NCI-H524 treated with DMSO at 0.1 percent for 48 hours (cell line): ENCODE measurements around the gene TEX13C.
"Not testable (repeated sequence)": the region's sequence is repeated elsewhere in the genome, so short reads cannot be mapped to it uniquely, and the experiment has no call there.

Source experiments
- DNase-seq: peaks from one replicate; lab custom pipeline; 2025; lab: John Stamatoyannopoulos, UW

Gene TEX13C

GRCh38 chrX:125319646-125320521, at the start of gene TEX13C:
Gene TEX13C, plus strand, starts transcription at chrX:125319871. Its CDS starts 249 bp downstream, at chrX:125320120.
- DNase-seq: no peak

DNA sequence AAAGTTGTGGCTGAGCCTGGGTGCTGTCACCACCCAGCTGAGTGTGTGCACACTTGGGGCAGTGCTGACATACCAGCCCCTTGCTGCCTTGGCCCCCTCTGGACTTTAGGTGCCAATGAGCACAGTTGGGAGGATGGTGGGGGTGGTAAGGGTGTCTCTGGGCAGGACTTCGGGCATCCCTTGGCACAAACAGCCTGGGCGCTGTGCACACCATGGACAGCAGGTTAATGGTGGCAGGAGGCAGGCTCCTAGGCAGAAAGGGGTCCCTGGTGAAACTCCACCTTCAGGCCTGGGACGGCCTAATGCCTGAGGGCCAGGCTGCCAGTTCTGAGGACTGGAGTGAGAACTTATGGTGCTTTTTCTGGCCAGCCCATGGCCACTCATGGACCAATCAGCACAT, 32.4 kb upstream of the TEX13C start:
- DNase-seq: no peak

- no peak for DNase-seq
Observed at GRCh38 chrX:125288343-125288742, 31.3 kb upstream of the TEX13C start.

- no peak for DNase-seq
Observed at GRCh38 chrX:125289209-125289608, 30.5 kb upstream of the TEX13C start.

- no peak for DNase-seq
Observed at GRCh38 chrX:125289920-125290319, 29.8 kb upstream of the TEX13C start.

DNA sequence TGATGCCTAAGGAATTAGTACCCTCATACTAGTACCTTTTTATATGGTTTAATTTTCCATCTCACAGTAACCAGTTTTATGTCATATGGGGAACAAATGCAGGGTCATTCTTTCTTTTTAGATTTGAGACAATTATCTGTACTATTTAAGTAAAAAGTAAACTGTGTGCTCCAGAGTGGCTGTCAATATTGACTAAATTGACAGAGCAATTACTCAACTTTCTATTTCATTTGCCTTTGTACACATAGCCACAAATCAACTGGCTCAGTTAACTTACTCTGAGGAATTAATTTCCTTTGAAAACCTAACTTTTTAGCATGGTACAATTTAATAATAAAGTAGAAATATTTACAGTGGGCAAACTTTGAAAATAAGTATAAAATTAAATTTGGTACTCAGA, 28.5 kb upstream of the TEX13C start:
- DNase-seq: no peak

- no peak for DNase-seq
Observed at GRCh38 chrX:125293850-125294780, 25.6 kb upstream of the TEX13C start.

DNA sequence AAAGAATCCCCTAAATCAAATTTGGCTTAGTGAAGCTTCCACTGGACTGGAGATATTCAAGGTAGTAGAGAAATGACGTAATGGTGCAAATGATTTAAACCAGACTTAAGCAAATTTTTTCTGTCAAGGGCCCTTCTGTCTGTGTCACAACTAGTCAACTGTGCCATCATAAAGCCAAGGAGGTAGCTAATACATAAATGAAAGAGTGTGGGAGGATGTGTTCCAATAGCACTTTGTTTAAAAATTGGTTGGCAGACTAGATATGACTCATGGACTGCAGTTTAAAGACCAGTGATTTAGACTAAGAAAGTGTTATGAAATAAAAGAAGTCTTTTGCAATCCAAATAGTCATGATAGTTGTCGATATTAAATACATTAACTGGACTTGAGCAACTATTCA, 24.3 kb upstream of the TEX13C start:
- DNase-seq: no peak

GRCh38 chrX:125298871-125299270, 20.8 kb upstream of the TEX13C start:
- no peak for DNase-seq

DNA sequence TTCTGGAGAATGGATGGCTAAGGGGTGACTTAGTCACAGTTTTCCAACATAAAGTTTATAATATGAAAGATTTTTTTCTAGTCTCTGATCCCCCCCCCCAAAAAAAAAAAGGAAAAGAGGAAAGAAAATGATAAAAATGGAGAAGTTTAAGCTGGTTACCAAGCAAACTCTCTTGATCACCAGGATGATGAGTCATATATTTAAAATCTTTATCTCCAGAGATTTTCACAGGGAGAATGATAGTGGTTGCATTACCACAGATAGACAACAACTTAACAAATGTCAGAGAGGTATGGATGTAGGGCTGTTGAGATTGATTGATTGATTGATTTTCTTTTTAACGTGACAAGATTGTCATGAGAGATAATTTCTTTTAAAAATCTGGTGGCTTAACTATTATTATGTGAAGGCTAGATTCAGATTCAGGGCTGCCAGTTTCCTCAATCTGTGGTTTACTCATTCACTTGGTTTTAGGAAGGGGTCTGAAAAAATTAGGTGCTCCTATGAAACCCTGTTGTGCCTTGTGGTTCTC, 13.3 kb upstream of the TEX13C start:
- DNase-seq: no peak

DNA sequence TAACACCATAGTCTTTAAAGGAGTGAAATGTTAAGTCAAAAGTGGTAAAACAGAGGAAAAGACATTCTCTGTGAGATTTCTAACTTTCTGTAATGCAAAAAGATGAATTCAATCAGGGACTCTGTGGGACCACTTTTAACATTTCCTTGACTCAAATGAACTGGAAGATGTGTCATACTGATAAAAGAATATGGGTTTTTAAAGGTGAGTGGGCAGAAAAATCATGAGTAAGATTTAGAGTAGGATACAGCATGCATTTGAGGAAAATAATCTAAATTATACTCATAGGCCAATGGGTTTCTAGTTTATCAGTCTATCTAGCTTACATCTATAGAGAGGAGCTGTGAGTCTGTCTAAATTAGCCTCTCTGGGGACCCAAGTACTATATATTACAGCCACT, 11.0 kb upstream of the TEX13C start:
- DNase-seq: no peak

- DNase-seq: not testable (repeated sequence)
Observed at GRCh38 chrX:125319166-125319565, 505 bp upstream of the TEX13C start.

GRCh38 chrX:125322431-125322830, 2.8 kb downstream of the TEX13C start:
- no peak for DNase-seq

DNA sequence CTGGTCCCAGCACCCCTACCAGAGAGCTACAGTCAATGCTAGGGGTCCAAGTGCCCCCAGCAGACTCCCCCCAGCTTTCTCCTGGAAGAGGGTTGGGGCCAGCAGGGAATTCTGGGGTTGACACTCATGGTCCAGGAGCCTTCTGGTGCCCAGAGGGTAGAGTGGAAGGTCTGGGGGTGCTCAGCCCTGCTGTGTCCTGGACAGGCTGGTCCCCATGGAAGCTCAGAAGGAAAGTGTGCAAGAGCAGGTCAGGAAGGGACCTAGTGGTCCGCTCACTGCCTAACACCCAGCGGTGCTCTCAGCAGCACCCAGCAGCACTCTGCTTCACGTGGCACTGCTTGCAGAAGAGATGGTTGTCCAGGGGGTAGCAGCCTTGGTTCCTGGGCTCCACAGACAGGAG, 6.9 kb downstream of the TEX13C start:
- DNase-seq: no peak

GRCh38 chrX:125327891-125328290, 8.2 kb downstream of the TEX13C start:
- DNase-seq: no peak

DNA sequence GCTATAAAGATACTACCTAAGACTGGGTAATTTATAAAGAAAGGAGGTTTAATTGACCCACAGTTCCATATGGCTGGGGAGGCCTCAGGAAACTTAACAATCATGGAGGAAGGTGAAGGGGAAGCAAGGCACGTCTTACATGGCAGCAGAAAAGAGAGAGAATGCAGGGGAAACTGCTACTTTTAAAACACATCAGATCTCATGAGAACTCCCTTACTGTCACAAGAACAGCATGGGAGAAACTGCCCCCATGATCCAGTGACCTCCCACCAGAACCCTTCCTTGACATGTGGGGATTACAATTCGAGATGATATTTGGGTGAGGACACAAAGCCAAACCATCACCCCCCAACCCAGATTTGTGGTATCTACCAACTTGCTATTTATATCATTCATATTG, 13.9 kb downstream of the TEX13C start:
- DNase-seq: no peak

DNA sequence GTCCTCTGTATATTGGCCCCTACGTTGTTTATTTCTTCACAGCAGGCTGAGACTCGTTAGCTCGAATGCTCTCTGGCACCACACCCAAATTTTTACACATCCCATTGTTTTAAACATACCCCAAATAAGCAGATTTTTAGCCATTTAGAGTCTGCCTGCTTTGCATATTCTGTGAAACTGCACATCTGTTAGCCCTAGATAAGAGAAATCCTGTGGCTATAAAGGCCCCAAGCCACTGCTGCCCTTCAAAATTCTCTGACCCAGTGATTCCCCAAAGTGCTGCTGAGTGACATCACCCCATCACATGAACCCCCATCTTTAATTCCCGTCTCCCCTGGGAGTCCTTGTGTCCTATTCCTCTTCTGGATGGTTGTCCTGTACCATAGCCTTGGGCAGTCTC, 20.8 kb downstream of the TEX13C start:
- DNase-seq: no peak

DNA sequence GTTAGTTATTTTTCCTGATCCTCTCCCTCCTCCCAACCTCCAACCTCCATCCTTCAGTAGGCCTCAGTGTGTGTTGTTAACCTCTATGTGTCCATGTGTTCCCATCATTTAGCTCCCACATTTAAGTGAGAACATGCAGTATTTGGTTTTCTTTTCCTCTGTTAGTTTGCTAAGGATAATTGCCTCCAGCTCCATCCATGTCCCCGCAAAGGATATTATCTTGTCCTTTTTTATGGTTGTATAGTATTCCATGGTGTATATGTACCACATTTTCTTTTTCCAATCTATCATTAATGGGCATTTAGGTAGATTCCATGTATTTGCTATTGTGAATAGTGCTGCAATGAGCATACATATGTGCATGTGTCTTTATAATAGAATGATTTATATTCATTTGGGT, 54.5 kb downstream of the TEX13C start:
- no peak for DNase-seq
